Fibroblast of gingiva (primary cell): ENCODE results near the gene VRK2.
"Not testable (repeated sequence)": the region's sequence is repeated elsewhere in the genome, so short reads cannot be mapped to it uniquely, and the experiment has no call there.

Experiments
- DNase-seq: peaks from one replicate; pipeline ENCODE4 v3.0.0-alpha.2; 2011; ENCODE audit warnings: low read depth

Gene VRK2

GRCh38 chr2:58054264-58054663 lies 7.7 kb downstream of the VRK2 start:
- DNase-seq: peak; percentile 66

GRCh38 chr2:58055033-58055786 lies 8.6 kb downstream of the VRK2 start:
- no peak for DNase-seq

GRCh38 chr2:58056192-58056916 lies 9.7 kb downstream of the VRK2 start:
- no peak for DNase-seq

- no peak for DNase-seq
These were observed 11.3 kb downstream of the VRK2 start for GRCh38 chr2:58057707-58058530.

- DNase-seq: peak; percentile 82
These were observed 17.0 kb downstream of the VRK2 start for GRCh38 chr2:58063641-58064040.

- DNase-seq: no peak
These were observed 17.5 kb downstream of the VRK2 start for GRCh38 chr2:58064086-58064485.

GRCh38 chr2:58065248-58065647 lies 18.6 kb downstream of the VRK2 start:
- no peak for DNase-seq

- no peak for DNase-seq
These were observed 20.4 kb downstream of the VRK2 start for GRCh38 chr2:58067001-58067400.

- DNase-seq: no peak
These were observed 24.2 kb downstream of the VRK2 start for GRCh38 chr2:58070765-58071164.

- DNase-seq: no peak
These were observed 25.5 kb downstream of the VRK2 start for GRCh38 chr2:58072102-58072501.

GRCh38 chr2:58073008-58073407 lies 26.4 kb downstream of the VRK2 start:
- no peak for DNase-seq

GRCh38 chr2:58073751-58074150 lies 27.1 kb downstream of the VRK2 start:
- DNase-seq: no peak

GRCh38 chr2:58081000-58081399 lies 34.4 kb downstream of the VRK2 start:
- peak; percentile 25 for DNase-seq

GRCh38 chr2:58089081-58089480 lies 42.5 kb downstream of the VRK2 start:
- no peak for DNase-seq

- not testable (repeated sequence) for DNase-seq
These were observed 46.2 kb downstream of the VRK2 start for GRCh38 chr2:58092772-58093171.

- no peak for DNase-seq
These were observed 50.4 kb downstream of the VRK2 start for GRCh38 chr2:58097025-58097424.

- peak; percentile 56 for DNase-seq
These were observed 51.9 kb downstream of the VRK2 start for GRCh38 chr2:58098254-58099095.

- DNase-seq: no peak
These were observed 52.6 kb downstream of the VRK2 start for GRCh38 chr2:58099096-58099769.

- DNase-seq: no peak
These were observed 54.9 kb downstream of the VRK2 start for GRCh38 chr2:58101500-58101899.

- DNase-seq: no peak
These were observed 60.3 kb downstream of the VRK2 start for GRCh38 chr2:58106896-58107295.
